ENCODE measurements around the gene STX8.
"Not testable (repeated sequence)": the region's sequence is repeated elsewhere in the genome, so short reads cannot be mapped to it uniquely, and the experiment has no call there.

Gene STX8

GRCh38 chr17:9575381-9576101 is at the start of gene STX8:
TSS of gene STX8 (minus strand) at chr17:9575820. CDS start at chr17:9575808, 12 bp downstream.
- no peaks in the 10 kb centered on the region for H3K27me3 Mint-ChIP-seq
- ATAC-seq, result peak; percentile 91
- H3K4me1 Mint-ChIP-seq, result peaks cover 29% of the 10 kb centered on the region
- no peaks in the 10 kb centered on the region for H3K9me3 Mint-ChIP-seq
- H3K4me3 Mint-ChIP-seq, result peak within 1 kb of the TSS; percentile 94 to 96
- peak; percentile 78 to 86 for DNase-seq
- peak within 1 kb of the TSS; percentile 77 to 91 for H3K27ac Mint-ChIP-seq

GRCh38 chr17:9622961-9623360 is 47.3 kb upstream of the STX8 start:
- H3K9me3 Mint-ChIP-seq, result peaks cover 20 to 34% of the 10 kb centered on the region in 2 donors
- no peak for DNase-seq
- no peak overlapping the region for H3K4me3 Mint-ChIP-seq

GRCh38 chr17:9615486-9615885 is 39.9 kb upstream of the STX8 start:
- H3K4me3 Mint-ChIP-seq, result no peak overlapping the region
- H3K27ac Mint-ChIP-seq, result no peak overlapping the region
- DNase-seq (no peak), ATAC-seq (no peak)
- H3K4me1 Mint-ChIP-seq, result no peaks in the 10 kb centered on the region
- no peaks in the 10 kb centered on the region for H3K9me3 Mint-ChIP-seq
- H3K27me3 Mint-ChIP-seq, result no peaks in the 10 kb centered on the region

More at GRCh38 chr17:9622961-9623360, 47.3 kb upstream of the STX8 start:
- Mint-ChIP-seq H3K27me3 (no peaks in the 10 kb centered on the region), H3K27ac (no peak overlapping the region), H3K4me1 (no peaks in the 10 kb centered on the region)
- no peak for ATAC-seq

GRCh38 chr17:9612006-9612405 is 36.4 kb upstream of the STX8 start:
- no peak for ATAC-seq
- Mint-ChIP-seq H3K9me3 (peaks cover 0 to 6% of the 10 kb centered on the region in 2 donors), H3K27me3 (peaks cover 14% of the 10 kb centered on the region), H3K4me3 (no peak overlapping the region), H3K4me1 (no peaks in the 10 kb centered on the region), H3K27ac (no peak overlapping the region)
- DNase-seq, result no peak

GRCh38 chr17:9611557-9611956 is 35.9 kb upstream of the STX8 start:
- DNase-seq (no peak), ATAC-seq (no peak)
- no peak overlapping the region for H3K4me3 Mint-ChIP-seq
- peaks cover 0 to 6% of the 10 kb centered on the region in 2 donors for H3K9me3 Mint-ChIP-seq
- H3K27me3 Mint-ChIP-seq, result peaks cover 14% of the 10 kb centered on the region
- H3K27ac Mint-ChIP-seq, result no peak overlapping the region
- no peaks in the 10 kb centered on the region for H3K4me1 Mint-ChIP-seq

- peaks cover 35% of the 10 kb centered on the region for H3K27me3 Mint-ChIP-seq
- H3K4me3 Mint-ChIP-seq, DNase-seq, H3K4me1 Mint-ChIP-seq, H3K9me3 Mint-ChIP-seq, H3K27ac Mint-ChIP-seq, ATAC-seq: not testable (repeated sequence)
Measured at GRCh38 chr17:9607058-9607457, 31.4 kb upstream of the STX8 start.

- H3K4me3 Mint-ChIP-seq, result no peak overlapping the region
- peaks cover 0 to 6% of the 10 kb centered on the region in 2 donors for H3K9me3 Mint-ChIP-seq
- H3K27ac Mint-ChIP-seq, result no peak overlapping the region
- H3K4me1 Mint-ChIP-seq, result no peaks in the 10 kb centered on the region
- peaks cover 35% of the 10 kb centered on the region for H3K27me3 Mint-ChIP-seq
- ATAC-seq (no peak), DNase-seq (no peak)
Measured at GRCh38 chr17:9606453-9606852, 30.8 kb upstream of the STX8 start.

GRCh38 chr17:9604583-9604982 is 29.0 kb upstream of the STX8 start:
- H3K27me3 Mint-ChIP-seq, result peaks cover 30% of the 10 kb centered on the region
- H3K4me1 Mint-ChIP-seq, H3K4me3 Mint-ChIP-seq, ATAC-seq, DNase-seq, H3K9me3 Mint-ChIP-seq, H3K27ac Mint-ChIP-seq: not testable (repeated sequence)

GRCh38 chr17:9598661-9599060 is 23.0 kb upstream of the STX8 start:
- peaks cover 3% of the 10 kb centered on the region for H3K27me3 Mint-ChIP-seq
- no peak for ATAC-seq

GRCh38 chr17:9597638-9598037 is 22.0 kb upstream of the STX8 start:
- not testable (repeated sequence) for H3K27me3 Mint-ChIP-seq, DNase-seq, H3K27ac Mint-ChIP-seq, H3K4me1 Mint-ChIP-seq, ATAC-seq, H3K4me3 Mint-ChIP-seq, H3K9me3 Mint-ChIP-seq

More at GRCh38 chr17:9598661-9599060, 23.0 kb upstream of the STX8 start:
- Mint-ChIP-seq H3K4me3 (no peak overlapping the region), H3K9me3 (no peaks in the 10 kb centered on the region), H3K27ac (no peak overlapping the region), H3K4me1 (no peaks in the 10 kb centered on the region)
- no peak for DNase-seq

GRCh38 chr17:9594065-9594464 is 18.4 kb upstream of the STX8 start:
- Mint-ChIP-seq H3K4me1 (no peaks in the 10 kb centered on the region), H3K27me3 (no peaks in the 10 kb centered on the region), H3K4me3 (no peak overlapping the region), H3K27ac (no peak overlapping the region), H3K9me3 (no peaks in the 10 kb centered on the region)
- no peak for DNase-seq
- ATAC-seq, result no peak

GRCh38 chr17:9587969-9588656 is 12.5 kb upstream of the STX8 start:
- H3K27ac Mint-ChIP-seq, result no peak overlapping the region
- no peak for DNase-seq
- H3K27me3 Mint-ChIP-seq, result no peaks in the 10 kb centered on the region
- H3K4me3 Mint-ChIP-seq, result no peak overlapping the region
- peaks cover 5 to 16% of the 10 kb centered on the region in 2 donors for H3K9me3 Mint-ChIP-seq
- H3K4me1 Mint-ChIP-seq, result no peaks in the 10 kb centered on the region
- ATAC-seq, result no peak

GRCh38 chr17:9577373-9577709 is 1.7 kb upstream of the STX8 start:
- Mint-ChIP-seq H3K9me3 (no peaks in the 10 kb centered on the region), H3K27me3 (no peaks in the 10 kb centered on the region), H3K27ac (no peak overlapping the region), H3K4me3 (peak overlapping the region; percentile 91 to 94), H3K4me1 (peaks cover 24% of the 10 kb centered on the region)
- DNase-seq, result no peak
- ATAC-seq, result no peak

- H3K4me3 Mint-ChIP-seq, result peak within 1 kb of the TSS; percentile 94 to 96
- DNase-seq, result peak; percentile 66 to 75
- peak within 1 kb of the TSS; percentile 77 to 91 for H3K27ac Mint-ChIP-seq
- peak; percentile 75 for ATAC-seq
- H3K4me1 Mint-ChIP-seq, result peaks cover 24% of the 10 kb centered on the region
- no peaks in the 10 kb centered on the region for H3K27me3 Mint-ChIP-seq
- H3K9me3 Mint-ChIP-seq, result no peaks in the 10 kb centered on the region
Measured at GRCh38 chr17:9576521-9577372, 1.1 kb upstream of the STX8 start, which contains the start of gene CFAP52. TSS of gene CFAP52 (plus strand) at chr17:9576642. CDS start at chr17:9576696, 54 bp downstream.

GRCh38 chr17:9571201-9571600 is 4.4 kb downstream of the STX8 start:
- Mint-ChIP-seq H3K9me3 (no peaks in the 10 kb centered on the region), H3K4me1 (peaks cover 23% of the 10 kb centered on the region)
- no peak for ATAC-seq

More at GRCh38 chr17:9571201-9571600, 4.4 kb downstream of the STX8 start:
- H3K27ac Mint-ChIP-seq, result no peak overlapping the region
- no peak for DNase-seq
- H3K27me3 Mint-ChIP-seq, result no peaks in the 10 kb centered on the region
- H3K4me3 Mint-ChIP-seq, result no peak overlapping the region
